Esophagus muscularis mucosa (tissue), 4 donors: ENCODE data around the gene C19orf85.

Experiments
- EP300 ChIP-seq: sonication (generic); formaldehyde crosslinking; IDR thresholded peaks from one replicate; pipeline ENCODE4 v1.6.1; 2017; ENCODE audit warnings: antibody characterized with exemption
- POLR2A ChIP-seq: fragments of 450-650 bp; IDR thresholded peaks from one replicate; pipeline ENCODE4 v1.6.1; 2017; ENCODE audit warnings: antibody characterized with exemption, moderate library complexity, mild to moderate bottlenecking, low read depth
- POLR2AphosphoS5 ChIP-seq, 2 donors: sonication (generic); formaldehyde crosslinking; IDR thresholded peaks; one replicate each; pipeline ENCODE4 v1.6.1; 2017; ENCODE audit warnings: antibody characterized with exemption in 2 of 2
- TF ChIP-seq, protein P1 (sequence below), 3 experiments: fragments of 200-600 bp in 2 of 3; fragments of 450-650 bp in 1 of 3; sonication (generic) in 2 of 3; IDR thresholded peaks; one replicate each; pipeline ENCODE4 v1.5.1; 2017 to 2019; ENCODE audit warnings: antibody characterized with exemption in 3 of 3, mild to moderate bottlenecking in 2 of 3, moderate library complexity in 1 of 3

DNA sequence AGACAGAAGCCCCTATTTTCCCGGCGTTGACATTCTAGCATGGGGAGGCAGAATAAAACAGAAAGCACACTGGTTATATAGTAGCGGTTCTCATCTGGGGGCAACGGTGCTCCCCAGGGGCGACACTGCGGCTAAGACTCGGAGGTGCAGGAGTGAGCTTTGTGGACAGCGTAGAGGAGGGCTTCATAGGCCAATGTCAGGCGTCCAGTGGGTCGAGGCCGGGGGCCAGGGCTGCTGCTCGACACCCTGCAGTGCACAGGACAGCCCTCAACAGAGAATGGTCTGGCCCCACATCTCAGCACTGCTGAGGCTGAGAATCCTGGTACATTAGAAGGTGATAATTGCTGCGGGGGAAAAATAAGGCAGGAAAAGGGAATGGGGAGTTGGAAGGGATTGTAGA lies 13.4 kb upstream of the C19orf85 start:
- TF ChIP-seq POLR2A, result no peak
- TF ChIP-seq, protein P1, sequence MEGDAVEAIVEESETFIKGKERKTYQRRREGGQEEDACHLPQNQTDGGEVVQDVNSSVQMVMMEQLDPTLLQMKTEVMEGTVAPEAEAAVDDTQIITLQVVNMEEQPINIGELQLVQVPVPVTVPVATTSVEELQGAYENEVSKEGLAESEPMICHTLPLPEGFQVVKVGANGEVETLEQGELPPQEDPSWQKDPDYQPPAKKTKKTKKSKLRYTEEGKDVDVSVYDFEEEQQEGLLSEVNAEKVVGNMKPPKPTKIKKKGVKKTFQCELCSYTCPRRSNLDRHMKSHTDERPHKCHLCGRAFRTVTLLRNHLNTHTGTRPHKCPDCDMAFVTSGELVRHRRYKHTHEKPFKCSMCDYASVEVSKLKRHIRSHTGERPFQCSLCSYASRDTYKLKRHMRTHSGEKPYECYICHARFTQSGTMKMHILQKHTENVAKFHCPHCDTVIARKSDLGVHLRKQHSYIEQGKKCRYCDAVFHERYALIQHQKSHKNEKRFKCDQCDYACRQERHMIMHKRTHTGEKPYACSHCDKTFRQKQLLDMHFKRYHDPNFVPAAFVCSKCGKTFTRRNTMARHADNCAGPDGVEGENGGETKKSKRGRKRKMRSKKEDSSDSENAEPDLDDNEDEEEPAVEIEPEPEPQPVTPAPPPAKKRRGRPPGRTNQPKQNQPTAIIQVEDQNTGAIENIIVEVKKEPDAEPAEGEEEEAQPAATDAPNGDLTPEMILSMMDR (IDR thresholded peaks at IDR 0.05), result no peak
- TF ChIP-seq EP300, result no peak
- TF ChIP-seq POLR2AphosphoS5 (IDR thresholded peaks at IDR 0.05), result no peak
